RPMI7951 (cell line): Measurements from ENCODE around the gene TRRAP. TPM values are rescaled to one million over a fixed set of nuclear protein-coding genes. Genes with fewer than 3 reads are reported as not detected.

Experiments
- DNase-seq: peaks from one replicate; pipeline ENCODE4 v3.0.0-alpha.2; 2012; ENCODE audit warnings: low read depth
- total RNA-seq: library from RNA; depleted of rRNA; stranded (reverse); fragments of >200 nt; shearing (Covaris generic); gene quantifications from 2 replicates; pipeline ENCODE4 v1.2.3, GENCODE V29; 2014; rRNA removed

Gene TRRAP
- total RNA-seq, 1 experiment from 2014 or later, result 9.5 TPM

GRCh38 chr7:99050971-99051370 is 172.6 kb downstream of the TRRAP start:
- DNase-seq, result no peak

- DNase-seq, result no peak
Observed at GRCh38 chr7:99054781-99055180, 176.4 kb downstream of the TRRAP start.

GRCh38 chr7:99061001-99061776 is 182.9 kb downstream of the TRRAP start:
- no peak for DNase-seq

Other genes with a start within 250 kb of the TRRAP start
- gene TMEM130, start 8.5 kb upstream of the TRRAP start, total RNA-seq, result 0.12 and 0.29 TPM in 2 replicates